HEK293T (cell line): ENCODE results near the gene RPS27.
"Not testable (repeated sequence)": the region's sequence is repeated elsewhere in the genome, so short reads cannot be mapped to it uniquely, and the experiment has no call there.

Experiments
- CTCF ChIA-PET: fragments of 350-600 bp; formaldehyde crosslinking; extraction: SDS; loops from one replicate; lab custom pipeline; 2021; ENCODE audit warnings: antibody characterized with exemption, inconsistent platforms; lab: Yijun Ruan, JAX
- POLR2A ChIA-PET: fragments of 350-600 bp; formaldehyde crosslinking; extraction: SDS; loops from one replicate; lab custom pipeline; 2020; ENCODE audit warnings: antibody characterized with exemption, inconsistent platforms; lab: Yijun Ruan, JAX
- DNase-seq: peaks from one replicate; pipeline ENCODE4 v3.0.0; 2012; ENCODE audit warnings: mixed read lengths; ENCODE audit errors: extremely low spot score
- ARNT ChIP-seq: fragments of 450-650 bp; IDR thresholded peaks from 2 replicates; pipeline ENCODE4 v1.6.1; 2017; ENCODE audit warnings: mild to moderate bottlenecking
- BHLHE40 ChIP-seq: fragments of 450-650 bp; IDR thresholded peaks from 2 replicates; pipeline ENCODE4 v1.6.1; 2016; ENCODE audit warnings: mild to moderate bottlenecking, moderate library complexity, borderline replicate concordance
- CTBP1 ChIP-seq: fragments of 450-650 bp; IDR thresholded peaks from 2 replicates; pipeline ENCODE4 v1.6.1; 2016; ENCODE audit warnings: borderline replicate concordance
- ELF4 ChIP-seq: fragments of 450-650 bp; IDR thresholded peaks from 2 replicates; pipeline ENCODE4 v1.6.1; 2017; ENCODE audit warnings: antibody characterized with exemption
- FOXA1 ChIP-seq: fragments of 450-650 bp; IDR thresholded peaks from 2 replicates; pipeline ENCODE4 v1.6.1; 2016; ENCODE audit warnings: mild to moderate bottlenecking
- FOXK2 ChIP-seq: fragments of 450-650 bp; IDR thresholded peaks from 2 replicates; pipeline ENCODE4 v1.6.1; 2016; ENCODE audit warnings: mild to moderate bottlenecking
- FOXM1 ChIP-seq: fragments of 450-650 bp; IDR thresholded peaks from 2 replicates; pipeline ENCODE4 v1.6.1; 2017; ENCODE audit warnings: mild to moderate bottlenecking, borderline replicate concordance
- HDGF ChIP-seq: fragments of 450-650 bp; IDR thresholded peaks from 2 replicates; pipeline ENCODE4 v1.6.1; 2017; ENCODE audit warnings: antibody characterized with exemption, borderline replicate concordance
- L3MBTL2 ChIP-seq: fragments of 450-650 bp; conservative IDR thresholded peaks from 2 replicates; pipeline ENCODE4 v1.6.1; 2016; ENCODE audit warnings: mild to moderate bottlenecking
- LEF1 ChIP-seq: fragments of 450-650 bp; IDR thresholded peaks from 2 replicates; pipeline ENCODE4 v1.6.1; 2017; ENCODE audit warnings: mild to moderate bottlenecking, borderline replicate concordance
- NFRKB ChIP-seq: fragments of 450-650 bp; IDR thresholded peaks from 2 replicates; pipeline ENCODE4 v1.6.1; 2016; ENCODE audit warnings: mild to moderate bottlenecking, moderate library complexity
- SP1 ChIP-seq: fragments of 450-650 bp; IDR thresholded peaks from 2 replicates; pipeline ENCODE4 v1.6.1; 2017
- SUZ12 ChIP-seq: fragments of 450-650 bp; IDR thresholded peaks from 2 replicates; pipeline ENCODE4 v1.6.1; 2016; ENCODE audit warnings: mild to moderate bottlenecking
- TARDBP ChIP-seq: fragments of 450-650 bp; IDR thresholded peaks from 2 replicates; pipeline ENCODE4 v1.6.1; 2016
- ZNF384 ChIP-seq: fragments of 450-650 bp; IDR thresholded peaks from 2 replicates; pipeline ENCODE4 v1.6.1; 2016
- TF ChIP-seq, protein P1 (sequence below): fragments of 450-650 bp; IDR thresholded peaks from 2 replicates; pipeline ENCODE4 v1.6.1; 2016

Gene RPS27

DNA sequence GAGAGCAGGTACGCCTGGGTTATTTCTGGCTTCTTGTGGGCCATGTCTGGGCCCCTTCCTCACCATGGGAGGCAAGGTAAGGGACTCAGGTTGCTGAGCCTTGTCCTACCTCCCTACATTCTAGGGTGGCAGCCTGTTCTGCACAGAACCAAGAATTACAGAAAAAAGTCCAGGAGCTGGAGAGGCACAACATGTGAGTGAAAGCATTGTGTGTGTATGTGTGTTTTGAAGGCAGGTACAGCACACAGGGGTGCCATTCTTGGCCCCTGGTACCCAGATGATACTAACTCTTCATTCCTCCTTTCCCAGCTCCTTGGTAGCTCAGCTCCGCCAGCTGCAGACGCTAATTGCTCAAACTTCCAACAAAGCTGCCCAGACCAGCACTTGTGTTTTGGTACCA is 17.5 kb upstream of the RPS27 start:
- TF ChIP-seq CTBP1 (no peak), SUZ12 (no peak), ARNT (no peak), FOXK2 (no peak), FOXM1 (no peak), HDGF (no peak), BHLHE40 (no peak), ZNF384 (no peak), NFRKB (no peak), SP1 (no peak), FOXA1 (no peak)
- TF ChIP-seq, protein P1, sequence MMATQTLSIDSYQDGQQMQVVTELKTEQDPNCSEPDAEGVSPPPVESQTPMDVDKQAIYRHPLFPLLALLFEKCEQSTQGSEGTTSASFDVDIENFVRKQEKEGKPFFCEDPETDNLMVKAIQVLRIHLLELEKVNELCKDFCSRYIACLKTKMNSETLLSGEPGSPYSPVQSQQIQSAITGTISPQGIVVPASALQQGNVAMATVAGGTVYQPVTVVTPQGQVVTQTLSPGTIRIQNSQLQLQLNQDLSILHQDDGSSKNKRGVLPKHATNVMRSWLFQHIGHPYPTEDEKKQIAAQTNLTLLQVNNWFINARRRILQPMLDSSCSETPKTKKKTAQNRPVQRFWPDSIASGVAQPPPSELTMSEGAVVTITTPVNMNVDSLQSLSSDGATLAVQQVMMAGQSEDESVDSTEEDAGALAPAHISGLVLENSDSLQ = no peak
- POLR2A ChIA-PET = interaction anchor here (1.2 to 6.6 kb wide), 2 partner anchors 9 to 15 kb away, joined by 9 to 106 read pairs; partner anchors contain the start of genes RAB13, RPS27 and SLC39A1
- CTCF ChIA-PET = no interaction called here
- no peak for DNase-seq

DNA sequence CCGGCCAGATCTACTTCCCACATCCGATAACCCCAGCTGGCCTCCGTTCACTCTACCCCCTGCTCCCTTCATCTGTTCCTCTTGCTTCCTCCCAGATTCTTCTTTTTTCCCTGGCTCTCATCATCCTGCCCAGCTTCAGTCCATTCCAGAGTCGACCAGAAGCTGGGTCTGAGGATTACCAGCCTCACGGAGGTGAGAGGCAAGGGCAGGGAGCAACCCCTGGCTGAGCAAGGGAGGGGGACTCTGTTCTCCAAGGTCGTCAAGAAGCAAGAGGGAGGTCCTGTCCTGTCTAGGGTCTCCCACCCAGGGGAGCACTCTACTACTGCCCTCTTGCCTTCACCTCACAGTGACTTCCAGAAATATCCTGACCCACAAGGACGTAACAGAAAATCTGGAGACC is 17.0 kb upstream of the RPS27 start:
- no peak for DNase-seq
- TF ChIP-seq FOXA1 (no peak), BHLHE40 (no peak), L3MBTL2 (no peak), NFRKB (no peak), LEF1 (no peak), ARNT (no peak), SUZ12 (no peak), TARDBP (no peak), ZNF384 (no peak), HDGF (no peak), ELF4 (no peak), FOXM1 (no peak), SP1 (no peak), CTBP1 (no peak), FOXK2 (no peak)
- TF ChIP-seq, protein P1 = no peak
- CTCF ChIA-PET = no interaction called here
- POLR2A ChIA-PET = interaction anchor here (1.2 to 6.6 kb wide), 2 partner anchors 10 to 14 kb away, joined by 9 to 106 read pairs; partner anchors contain the start of genes RAB13, RPS27 and SLC39A1

DNA sequence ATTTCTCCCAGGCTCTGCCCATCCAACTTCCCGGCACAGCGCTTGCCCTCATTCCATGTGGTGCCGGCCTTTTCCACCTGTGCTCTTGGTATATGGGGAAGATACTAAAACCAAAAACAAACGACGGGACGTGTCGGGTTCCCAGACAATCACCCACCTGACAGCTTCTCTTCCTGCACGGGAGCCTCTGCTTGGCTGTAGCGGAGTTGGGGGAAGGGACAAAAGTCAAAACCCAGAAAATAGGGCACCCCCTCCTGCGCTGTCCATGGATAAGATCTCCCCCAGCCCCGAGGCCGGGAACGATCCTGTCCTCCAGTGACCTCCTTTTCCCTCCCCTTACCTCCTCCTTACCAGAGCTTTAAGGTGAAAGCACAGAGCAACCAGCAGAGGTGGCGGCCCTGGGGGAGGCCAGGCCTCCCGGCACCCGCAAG is 13.7 kb upstream of the RPS27 start:
- CTCF ChIA-PET = interaction anchor here (1.4 to 3.5 kb wide), 3 partner anchors 10 to 170 kb away, joined by 3 to 9 read pairs (median 7); partner anchors contain the start of genes CREB3L4 and RAB13
- POLR2A ChIA-PET = interaction anchor here (1.0 to 6.6 kb wide), 18 partner anchors 9 to 343 kb away, joined by 3 to 165 read pairs (median 6); partner anchors contain the start of genes CHTOP, CREB3L4, CRTC2 and DENND4B
- no peak for DNase-seq
- TF ChIP-seq SP1 (no peak), BHLHE40 (no peak), SUZ12 (no peak), ELF4 (no peak), FOXM1 (no peak), NFRKB (no peak), HDGF (no peak), L3MBTL2 (no peak), ARNT (no peak), ZNF384 (no peak), LEF1 (no peak), CTBP1 (no peak), FOXA1 (no peak), TARDBP (no peak), FOXK2 (no peak)
- TF ChIP-seq, protein P1 = no peak

DNA sequence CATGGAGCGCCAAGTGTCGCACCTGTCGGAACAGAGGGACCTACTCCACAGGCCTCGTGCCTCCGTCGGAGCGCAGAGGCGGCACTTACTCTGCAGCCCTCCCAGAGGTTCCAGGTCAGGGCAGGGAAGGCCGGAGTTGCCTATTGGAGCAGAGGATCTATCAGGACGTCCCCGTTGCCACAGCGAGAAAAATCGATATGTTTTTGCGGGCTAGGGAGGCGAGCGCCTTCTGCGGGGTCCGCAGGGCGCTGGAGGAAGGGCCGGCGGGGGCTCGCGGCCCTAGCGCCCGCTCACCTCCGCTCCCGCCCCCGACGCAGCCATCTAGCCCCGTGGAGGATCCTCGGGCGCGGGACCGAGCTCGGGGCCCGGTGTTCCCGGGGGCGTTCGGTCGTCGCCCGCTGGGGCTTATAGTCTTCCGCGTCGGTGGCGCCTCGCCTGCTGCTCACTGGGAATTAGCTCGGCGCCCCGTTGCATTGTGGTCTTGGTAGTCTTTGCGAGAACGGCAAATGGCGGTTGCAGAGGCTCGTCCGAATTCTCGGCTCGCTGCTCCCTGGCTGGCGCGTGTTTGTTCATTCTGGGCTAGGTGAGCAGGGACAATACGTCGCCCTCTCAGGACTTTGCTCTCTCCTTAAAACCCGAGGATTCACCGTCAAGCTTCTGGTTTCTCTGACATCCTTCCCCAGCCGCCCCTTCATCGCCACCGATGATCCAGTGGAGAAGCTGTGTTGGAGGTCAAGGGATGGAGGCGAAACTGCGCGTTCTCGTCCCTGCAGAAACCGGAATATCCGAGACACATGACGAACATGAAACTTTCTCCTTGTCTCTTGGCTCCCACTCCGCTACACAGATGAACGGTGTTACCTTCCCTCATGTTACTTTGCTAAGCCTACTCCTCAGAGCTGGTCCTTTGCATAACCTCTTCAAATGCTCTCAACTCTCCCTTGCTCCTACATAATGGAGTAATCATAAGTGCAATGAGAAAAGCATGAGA is 13.0 kb upstream of the RPS27 start, which contains the start of gene JTB:
TSS of gene JTB (minus strand) at position 425 of the 991 bp plus-strand sequence. CDS start at position 3, 422 bp downstream.
- TF ChIP-seq ELF4 (no peak), L3MBTL2 (peak; percentile 87)
- peak; percentile 89 for DNase-seq
- ChIA-PET POLR2A (interaction anchor here (0.6 to 6.6 kb wide), 23 partner anchors 10 to 446 kb away, joined by 3 to 165 read pairs (median 6); partner anchors contain the start of genes CHTOP, CREB3L4, CRTC2 and DENND4B), CTCF (interaction anchor here (0.7 to 3.5 kb wide), 6 partner anchors 9 to 249 kb away, joined by 3 to 9 read pairs (median 4); partner anchors contain the start of genes CREB3L4, DENND4B and RAB13)

DNA sequence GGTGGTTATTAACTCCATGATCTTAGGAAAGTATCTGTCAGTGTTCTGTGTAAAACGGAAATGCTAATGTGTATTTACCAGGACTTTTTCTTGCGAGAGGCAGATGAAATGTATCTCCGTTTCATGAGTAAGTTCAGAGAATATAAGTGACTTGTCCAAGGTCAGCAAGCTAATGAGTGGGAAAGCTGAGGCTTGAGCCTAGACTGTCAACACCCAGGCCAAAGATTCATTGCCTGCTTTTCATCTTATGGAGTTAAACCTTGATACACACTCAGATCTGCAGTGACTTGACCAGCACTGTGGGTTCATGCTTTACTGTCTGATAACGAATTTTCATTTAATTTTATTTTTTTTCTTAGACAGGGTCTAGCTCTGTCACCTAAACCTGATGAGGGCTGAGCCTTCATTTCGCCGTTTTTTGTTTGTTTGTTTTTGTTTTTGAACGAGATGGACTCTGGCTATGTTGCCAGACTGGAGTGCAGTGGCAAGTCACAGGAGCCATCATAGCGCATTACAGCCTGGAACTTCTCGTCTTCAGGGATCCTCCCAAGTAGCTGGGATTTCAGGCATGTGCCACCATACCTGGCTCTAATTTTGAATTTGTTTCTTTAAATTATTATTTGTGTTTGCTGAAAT is 12.2 kb upstream of the RPS27 start:
- no peak for DNase-seq
- CTCF ChIA-PET = interaction anchor here (1.1 to 3.5 kb wide), 4 partner anchors 9 to 172 kb away, joined by 3 to 9 read pairs (median 6); partner anchors contain the start of genes CREB3L4, DENND4B and RAB13
- POLR2A ChIA-PET = interaction anchor here (0.9 to 6.6 kb wide), 14 partner anchors 9 to 344 kb away, joined by 3 to 165 read pairs (median 6); partner anchors contain the start of genes CHTOP, CREB3L4, CRTC2 and DENND4B
- TF ChIP-seq FOXK2 (no peak), CTBP1 (no peak), TARDBP (no peak), ZNF384 (no peak), FOXA1 (no peak), FOXM1 (no peak), LEF1 (no peak), SP1 (no peak), SUZ12 (no peak), NFRKB (no peak)
- TF ChIP-seq, protein P1 = no peak; the same call in 1 of the 2 replicates

DNA sequence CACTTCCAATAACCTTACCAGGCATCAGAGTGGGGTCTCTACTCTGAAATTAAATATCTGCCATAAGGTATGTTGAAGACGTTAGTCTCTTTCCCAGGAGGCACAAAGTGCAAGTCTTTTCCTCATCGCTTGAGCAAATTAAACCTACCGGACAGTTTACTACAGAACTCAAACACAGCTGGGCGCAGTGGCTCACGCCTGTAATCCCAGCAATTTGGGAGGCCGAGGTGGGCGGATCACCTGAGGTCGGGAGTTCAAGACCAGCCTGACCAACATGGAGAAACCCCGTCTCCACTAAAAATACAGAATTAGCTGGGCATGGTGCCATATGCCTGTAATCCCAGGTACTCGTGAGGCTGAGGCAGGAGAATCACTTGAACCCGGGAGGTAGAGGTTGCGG is 11.5 kb upstream of the RPS27 start:
- ChIA-PET CTCF (interaction anchor here (2.1 kb wide), 1 partner anchor 8 kb away, joined by 7 read pairs; the partner anchor contains the start of gene RAB13), POLR2A (interaction anchor here (1.2 to 6.6 kb wide), 6 partner anchors 9 to 196 kb away, joined by 5 to 165 read pairs (median 48); partner anchors contain the start of genes CREB3L4, CRTC2, GATAD2B and RAB13)
- DNase-seq = not testable (repeated sequence)

DNA sequence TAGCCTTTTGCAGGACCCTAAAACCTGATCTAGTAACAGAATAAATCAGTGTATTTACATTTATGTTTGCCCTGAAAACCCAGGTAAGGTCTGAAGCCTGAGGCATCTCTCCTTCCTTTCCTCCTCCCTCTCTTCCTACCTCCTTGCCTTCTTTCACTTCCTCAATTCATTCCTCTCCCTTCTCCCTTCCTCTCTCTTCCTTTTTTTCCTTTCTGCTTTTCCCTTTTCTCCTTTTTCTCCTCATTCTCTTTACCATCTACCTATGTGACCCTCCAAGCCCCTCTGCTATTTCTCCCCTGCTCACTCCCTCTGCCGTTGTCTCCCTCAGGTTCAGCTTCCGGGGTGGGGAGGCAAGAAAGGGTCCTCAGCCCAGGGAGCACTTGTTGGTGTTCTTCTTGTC is 8.8 kb upstream of the RPS27 start:
- POLR2A ChIA-PET = interaction anchor here (1.9 kb wide), 1 partner anchor 14 kb away, joined by 14 read pairs; the partner anchor contains the start of gene CREB3L4
- DNase-seq, CTCF ChIA-PET: not testable (repeated sequence)
